OCI-LY1 (cell line): ENCODE data around the gene HRAS.

Experiments
- H2AFZ ChIP-seq: fragments of 200-600 bp; sonication (generic), shearing (Covaris generic); 2 replicates; pipeline ENCODE4 v1.6.0; 2014; ENCODE audit warnings: antibody characterized with exemption, mild to moderate bottlenecking, low read length
- H3F3A ChIP-seq: fragments of 200-600 bp; sonication (generic), shearing (Covaris generic); 2 replicates; pipeline ENCODE4 v1.6.0; 2014; ENCODE audit warnings: mild to moderate bottlenecking, antibody characterized with exemption, low read length, moderate library complexity; ENCODE audit not compliant: insufficient read depth
- H3K27ac ChIP-seq: fragments of 200-600 bp; sonication (generic); 2 replicates; pipeline ENCODE4 v1.5.1; 2014; ENCODE audit warnings: low read length, mixed run types, mild to moderate bottlenecking, low read depth; ENCODE audit not compliant: poor library complexity, severe bottlenecking
- H3K27me3 ChIP-seq: fragments of 200-600 bp; sonication (generic); 2 replicates; pipeline ENCODE4 v1.6.0; 2014; ENCODE audit warnings: antibody characterized with exemption, mild to moderate bottlenecking, low read length, moderate library complexity; ENCODE audit not compliant: insufficient read depth
- H3K36me3 ChIP-seq: fragments of 200-600 bp; sonication (generic); 2 replicates; pipeline ENCODE4 v1.6.1; 2014; ENCODE audit warnings: mild to moderate bottlenecking, antibody characterized with exemption, low read length, moderate library complexity, mixed read lengths; ENCODE audit not compliant: insufficient read depth
- H3K4me1 ChIP-seq: fragments of 200-600 bp; sonication (generic); 2 replicates; pipeline ENCODE4 v1.5.1; 2014; ENCODE audit warnings: mild to moderate bottlenecking, low read length, moderate library complexity; ENCODE audit not compliant: insufficient read depth, severe bottlenecking
- H3K4me2 ChIP-seq: fragments of 200-600 bp; sonication (generic), shearing (Covaris generic); 2 replicates; pipeline ENCODE4 v1.6.1; 2014; ENCODE audit warnings: low read length
- H3K4me3 ChIP-seq: fragments of 200-600 bp; sonication (generic); 2 replicates; pipeline ENCODE4 v1.5.1; 2014; ENCODE audit warnings: low read length, low read depth, mild to moderate bottlenecking, mixed read lengths; ENCODE audit not compliant: poor library complexity, severe bottlenecking
- H3K79me2 ChIP-seq: fragments of 200-600 bp; shearing (Covaris generic); 2 replicates; pipeline ENCODE4 v1.6.1; 2016; ENCODE audit warnings: mixed run types, low read length, mixed read lengths; ENCODE audit not compliant: insufficient read depth
- H3K9ac ChIP-seq: fragments of 200-600 bp; sonication (generic), shearing (Covaris generic); 2 replicates; pipeline ENCODE4 v1.6.1; 2014; ENCODE audit warnings: mild to moderate bottlenecking, low read length, mixed read lengths
- H3K9me2 ChIP-seq: fragments of 200-600 bp; sonication (generic), shearing (Covaris generic); 2 replicates; pipeline ENCODE4 v1.6.1; 2014; ENCODE audit warnings: low read depth, mild to moderate bottlenecking, low read length, mixed read lengths
- H3K9me3 ChIP-seq: fragments of 200-600 bp; shearing (Covaris generic); 2 replicates; pipeline ENCODE4 v1.6.1; 2014; ENCODE audit warnings: low read length, mixed read lengths
- H4K20me1 ChIP-seq: fragments of 200-600 bp; sonication (generic), shearing (Covaris generic); 2 replicates; pipeline ENCODE4 v1.6.0; 2016; ENCODE audit warnings: mild to moderate bottlenecking, low read length; ENCODE audit not compliant: insufficient read depth
- EZH2 ChIP-seq: fragments of 200-600 bp; sonication (generic), shearing (Covaris generic); IDR thresholded peaks from 2 replicates; pipeline ENCODE4 v1.8.0; 2017; ENCODE audit warnings: borderline replicate concordance, mixed run types, mild to moderate bottlenecking, antibody characterized with exemption, low read length, moderate library complexity, mixed read lengths
- TF ChIP-seq, protein P1 (sequence below): fragments of 200-600 bp; sonication (generic), shearing (Covaris generic); IDR thresholded peaks from 2 replicates; pipeline ENCODE4 v1.5.1; 2017; ENCODE audit warnings: mild to moderate bottlenecking, antibody characterized with exemption, low read length, moderate library complexity, mixed read lengths

HRAS gene

DNA sequence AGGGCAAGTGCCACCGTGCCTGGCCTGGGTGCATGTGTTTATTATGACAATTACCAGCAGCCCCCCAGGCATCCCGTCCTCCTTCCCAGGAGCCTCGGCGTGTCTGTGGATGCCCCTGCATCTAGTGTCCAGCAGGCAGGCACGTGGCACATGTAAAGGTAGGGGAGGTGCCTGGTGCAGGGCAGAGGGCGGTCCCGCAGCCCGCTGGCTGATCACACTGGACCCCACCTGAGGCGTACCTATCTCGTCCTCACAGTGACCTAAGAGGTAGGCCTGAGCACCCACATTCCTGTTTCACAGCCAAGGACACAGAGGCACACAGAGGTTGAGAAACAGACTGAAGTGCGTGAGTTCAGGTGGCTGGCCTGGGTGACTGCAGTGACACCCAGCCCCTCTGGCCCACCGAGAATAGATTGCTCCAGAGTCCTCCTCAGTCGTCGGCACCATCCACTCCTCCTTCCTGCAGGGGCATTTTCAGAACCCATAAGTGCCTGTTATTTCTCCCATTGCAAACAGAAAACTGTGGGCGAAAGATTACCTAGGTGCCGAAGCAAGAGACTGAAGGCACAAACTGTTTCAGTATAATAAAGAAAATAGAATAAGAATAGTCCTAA lies 37.9 kb upstream of the HRAS start:
- Histone ChIP-seq H3K4me2 (no peak overlapping the region), H3F3A (no peaks in the 10 kb centered on the region), H3K9me3 (no peaks in the 10 kb centered on the region), H3K27me3 (peaks cover 5% of the 10 kb centered on the region; the same call in 1 of the 2 replicates), H3K79me2 (peaks cover 16% of the 10 kb centered on the region), H3K9ac (no peak overlapping the region), H3K4me1 (peaks cover 36% of the 10 kb centered on the region), H3K27ac (no peak overlapping the region), H2AFZ (no peak overlapping the region), H3K36me3 (no peaks in the 10 kb centered on the region; the same call in 1 of the 2 replicates), H4K20me1 (no peaks in the 10 kb centered on the region), H3K4me3 (no peak overlapping the region), H3K9me2 (no peaks in the 10 kb centered on the region)
- TF ChIP-seq, protein P1, sequence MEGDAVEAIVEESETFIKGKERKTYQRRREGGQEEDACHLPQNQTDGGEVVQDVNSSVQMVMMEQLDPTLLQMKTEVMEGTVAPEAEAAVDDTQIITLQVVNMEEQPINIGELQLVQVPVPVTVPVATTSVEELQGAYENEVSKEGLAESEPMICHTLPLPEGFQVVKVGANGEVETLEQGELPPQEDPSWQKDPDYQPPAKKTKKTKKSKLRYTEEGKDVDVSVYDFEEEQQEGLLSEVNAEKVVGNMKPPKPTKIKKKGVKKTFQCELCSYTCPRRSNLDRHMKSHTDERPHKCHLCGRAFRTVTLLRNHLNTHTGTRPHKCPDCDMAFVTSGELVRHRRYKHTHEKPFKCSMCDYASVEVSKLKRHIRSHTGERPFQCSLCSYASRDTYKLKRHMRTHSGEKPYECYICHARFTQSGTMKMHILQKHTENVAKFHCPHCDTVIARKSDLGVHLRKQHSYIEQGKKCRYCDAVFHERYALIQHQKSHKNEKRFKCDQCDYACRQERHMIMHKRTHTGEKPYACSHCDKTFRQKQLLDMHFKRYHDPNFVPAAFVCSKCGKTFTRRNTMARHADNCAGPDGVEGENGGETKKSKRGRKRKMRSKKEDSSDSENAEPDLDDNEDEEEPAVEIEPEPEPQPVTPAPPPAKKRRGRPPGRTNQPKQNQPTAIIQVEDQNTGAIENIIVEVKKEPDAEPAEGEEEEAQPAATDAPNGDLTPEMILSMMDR = no peak
- no peak for TF ChIP-seq EZH2

DNA sequence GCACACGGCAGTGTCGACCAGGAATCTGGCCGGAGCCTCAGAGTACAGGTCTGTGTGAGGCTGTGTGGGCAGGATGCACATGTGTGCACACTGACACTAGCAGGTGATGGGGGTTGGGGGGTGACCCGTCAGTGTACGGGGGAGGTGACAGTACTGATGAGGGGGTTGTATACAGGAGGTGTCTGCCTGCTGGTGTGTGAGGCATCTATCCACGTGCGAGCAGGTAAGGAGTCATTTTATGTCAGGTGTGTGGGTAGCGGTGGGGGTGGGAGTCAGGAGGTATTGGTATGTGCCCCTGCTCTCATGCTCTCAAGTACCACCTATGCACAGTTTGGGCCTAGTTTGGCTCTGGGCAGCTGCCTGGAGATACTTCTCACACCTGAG lies 36.4 kb upstream of the HRAS start:
- Histone ChIP-seq H2AFZ (no peak overlapping the region), H3K4me2 (no peak overlapping the region), H3F3A (no peaks in the 10 kb centered on the region), H3K36me3 (no peaks in the 10 kb centered on the region), H3K4me1 (peaks cover 37% of the 10 kb centered on the region), H3K9ac (no peak overlapping the region), H3K9me2 (no peaks in the 10 kb centered on the region), H3K27me3 (peaks cover 5% of the 10 kb centered on the region; the same call in 1 of the 2 replicates), H3K79me2 (peaks cover under 1% of the 10 kb centered on the region), H4K20me1 (no peaks in the 10 kb centered on the region), H3K27ac (no peak overlapping the region), H3K4me3 (no peak overlapping the region), H3K9me3 (no peaks in the 10 kb centered on the region)
- TF ChIP-seq, protein P1 = no peak
- TF ChIP-seq EZH2 = no peak

DNA sequence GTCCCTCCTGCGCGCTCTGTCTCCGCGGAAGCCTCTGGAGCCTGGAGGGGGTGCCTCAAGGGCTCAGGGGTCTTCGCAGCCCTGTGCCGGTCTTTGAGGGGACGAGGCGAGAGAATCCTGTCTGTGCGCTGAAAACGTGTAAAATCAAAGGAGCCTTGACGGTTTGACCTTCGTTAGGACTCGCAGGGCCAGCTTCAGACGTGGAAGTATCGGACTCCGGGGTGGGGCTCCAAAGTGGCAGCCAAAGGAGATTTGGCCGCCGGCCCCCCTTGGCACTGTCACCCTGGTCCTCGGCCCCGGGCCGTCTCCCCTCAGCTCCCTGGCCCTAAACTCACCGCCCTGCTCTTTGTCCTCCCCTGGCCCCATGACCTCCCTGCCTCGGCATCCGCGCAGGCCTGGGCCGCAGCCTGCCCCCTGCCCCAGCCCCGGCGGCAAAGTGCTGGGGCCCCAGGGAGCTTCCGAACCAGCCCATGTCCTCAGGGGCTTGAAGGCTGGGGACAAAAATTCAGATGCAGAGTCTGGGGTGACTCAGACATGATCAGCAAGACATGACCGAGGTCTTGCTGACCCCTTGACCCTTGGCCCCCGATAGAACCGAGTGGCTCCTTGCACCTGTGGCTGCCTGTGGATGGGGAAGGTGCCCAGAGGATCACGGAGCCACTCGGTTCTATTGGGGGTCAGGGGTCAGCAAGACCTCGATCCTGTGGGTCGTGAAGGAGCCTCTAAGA lies 33.9 kb upstream of the HRAS start:
- no peak overlapping the region for H2AFZ ChIP-seq
- peak overlapping the region; percentile 85 for H3K4me3 ChIP-seq
- H3K9me2 ChIP-seq = no peaks in the 10 kb centered on the region
- no peak overlapping the region for H3K27ac ChIP-seq
- H3K4me2 ChIP-seq = peak overlapping the region; percentile 100
- TF ChIP-seq, protein P1 = no peak
- TF ChIP-seq EZH2 = no peak
- H4K20me1 ChIP-seq = no peaks in the 10 kb centered on the region
- no peaks in the 10 kb centered on the region for H3K9me3 ChIP-seq
- H3K27me3 ChIP-seq = peaks cover 5% of the 10 kb centered on the region; the same call in 1 of the 2 replicates
- no peaks in the 10 kb centered on the region for H3K79me2 ChIP-seq
- peaks cover 29% of the 10 kb centered on the region for H3K4me1 ChIP-seq
- no peaks in the 10 kb centered on the region for H3F3A ChIP-seq
- H3K9ac ChIP-seq = peak overlapping the region; percentile 97
- H3K36me3 ChIP-seq = no peaks in the 10 kb centered on the region
